Activated T-cell treated with anti-CD3 and anti-CD28 coated beads, Interleukin-2, amount 50 U/mL, for 72 hours (primary cell): ENCODE results near the gene HAUS2. TPM values are rescaled to one million over a fixed set of nuclear protein-coding genes. Genes with fewer than 3 reads are reported as not detected.
A peak's percentile ranks its signal among the peaks of the same experiment; 100 is the strongest.

Experiments
- ATAC-seq, 2 donors: fragments of 150-1000 bp; cut with Tn5 transposase; replicated peaks in 1 of 2; 2 replicates each; pipeline ENCODE4 v1.10.0; 2021; ENCODE audit warnings: moderate library complexity in 2 of 2, mild to moderate bottlenecking in 1 of 2
- DNase-seq, 2 donors: peaks; one replicate each; pipeline ENCODE4 v3.0.0; 2021 to 2022; ENCODE audit warnings: mixed read lengths in 1 of 2
- H3K27ac Mint-ChIP-seq: one replicate; pipeline ENCODE4 v1.8.0; 2022; ENCODE audit warnings: mild to moderate bottlenecking, moderate library complexity, mixed read lengths
- H3K27me3 Mint-ChIP-seq: one replicate; pipeline ENCODE4 v1.8.0; 2022; ENCODE audit warnings: low read depth, mixed read lengths
- H3K36me3 Mint-ChIP-seq, 2 donors: one replicate each; pipeline ENCODE4 v1.8.0; 2022; ENCODE audit warnings: mixed read lengths in 2 of 2, mild to moderate bottlenecking in 1 of 2; ENCODE audit not compliant: insufficient read depth in 2 of 2
- H3K4me1 Mint-ChIP-seq: one replicate; pipeline ENCODE4 v1.8.0; 2022; ENCODE audit warnings: low read depth, mixed read lengths
- H3K4me3 Mint-ChIP-seq, 2 donors: one replicate each; pipeline ENCODE4 v1.8.0; 2022; ENCODE audit warnings: mild to moderate bottlenecking in 2 of 2, mixed read lengths in 2 of 2, moderate library complexity in 2 of 2
- H3K9me3 Mint-ChIP-seq, 2 donors: one replicate each; pipeline ENCODE4 v1.8.0; 2022; ENCODE audit warnings: mixed read lengths in 2 of 2
- total RNA-seq, 2 donors: library from RNA; stranded (reverse); gene quantifications; one replicate each; pipeline ENCODE4 v1.2.3, GENCODE V29; 2022

Gene HAUS2
- total RNA-seq, 2 donors from 2014 or later = 32.1 to 43.6 TPM

- H3K27me3 Mint-ChIP-seq = no peaks in the 10 kb centered on the region
- no peak overlapping the region for H3K4me3 Mint-ChIP-seq
- peaks cover 0 to 3% of the 10 kb centered on the region in 2 donors for H3K9me3 Mint-ChIP-seq
- DNase-seq (no peak), ATAC-seq (no peak)
- peaks cover 0 to 3% of the 10 kb centered on the region in 2 donors for H3K36me3 Mint-ChIP-seq
- peak overlapping the region; percentile 26 for H3K27ac Mint-ChIP-seq
- H3K4me1 Mint-ChIP-seq = peaks cover 53% of the 10 kb centered on the region
Observed at GRCh38 chr15:42603978-42604377, 55.3 kb downstream of the HAUS2 start.

GRCh38 chr15:42604894-42605744, 56.5 kb downstream of the HAUS2 start:
- no peak for ATAC-seq
- Mint-ChIP-seq H3K9me3 (peaks cover 0 to 3% of the 10 kb centered on the region in 2 donors), H3K36me3 (peaks cover 0 to 3% of the 10 kb centered on the region in 2 donors), H3K4me3 (peak overlapping the region; percentile 43 to 55), H3K27ac (peak overlapping the region; percentile 41), H3K4me1 (peaks cover 61% of the 10 kb centered on the region), H3K27me3 (no peaks in the 10 kb centered on the region)
- peak in 1 of 2 donors; percentile 11 for DNase-seq

- peak overlapping the region; percentile 17 to 43 for H3K4me3 Mint-ChIP-seq
- H3K27me3 Mint-ChIP-seq = no peaks in the 10 kb centered on the region
- ATAC-seq (no peak), DNase-seq (no peak)
- H3K36me3 Mint-ChIP-seq = peaks cover 0 to 3% of the 10 kb centered on the region in 2 donors
- H3K4me1 Mint-ChIP-seq = peaks cover 61% of the 10 kb centered on the region
- peaks cover 0 to 3% of the 10 kb centered on the region in 2 donors for H3K9me3 Mint-ChIP-seq
- no peak overlapping the region for H3K27ac Mint-ChIP-seq
Observed at GRCh38 chr15:42605796-42606195, 57.2 kb downstream of the HAUS2 start.

GRCh38 chr15:42608110-42608531, 59.5 kb downstream of the HAUS2 start:
- peak overlapping the region; percentile 5 for H3K27ac Mint-ChIP-seq
- no peaks in the 10 kb centered on the region for H3K9me3 Mint-ChIP-seq
- no peaks in the 10 kb centered on the region for H3K36me3 Mint-ChIP-seq
- H3K27me3 Mint-ChIP-seq = no peaks in the 10 kb centered on the region
- DNase-seq (peak; percentile 64 to 74), ATAC-seq (peak; percentile 74 to 88)
- peak overlapping the region; percentile 62 to 78 for H3K4me3 Mint-ChIP-seq
- H3K4me1 Mint-ChIP-seq = peaks cover 55% of the 10 kb centered on the region

- H3K27ac Mint-ChIP-seq = peak overlapping the region; percentile 84
- peak overlapping the region; percentile 62 to 78 for H3K4me3 Mint-ChIP-seq
- DNase-seq = peak in 1 of 2 donors; percentile 8
- no peaks in the 10 kb centered on the region for H3K27me3 Mint-ChIP-seq
- no peaks in the 10 kb centered on the region for H3K9me3 Mint-ChIP-seq
- H3K36me3 Mint-ChIP-seq = no peaks in the 10 kb centered on the region
- peak; percentile 78 to 87 for ATAC-seq
- H3K4me1 Mint-ChIP-seq = peaks cover 51% of the 10 kb centered on the region
Observed at GRCh38 chr15:42608752-42609488, 60.3 kb downstream of the HAUS2 start.

- H3K4me1 Mint-ChIP-seq = peaks cover 25% of the 10 kb centered on the region
- no peak for DNase-seq
- H3K9me3 Mint-ChIP-seq = no peaks in the 10 kb centered on the region
- ATAC-seq = no peak
- H3K27me3 Mint-ChIP-seq = no peaks in the 10 kb centered on the region
- no peaks in the 10 kb centered on the region for H3K36me3 Mint-ChIP-seq
- no peak overlapping the region for H3K4me3 Mint-ChIP-seq
- no peak overlapping the region for H3K27ac Mint-ChIP-seq
Observed at GRCh38 chr15:42611532-42611931, 62.9 kb downstream of the HAUS2 start.

- H3K4me3 Mint-ChIP-seq = no peak overlapping the region
- ATAC-seq (no peak), DNase-seq (no peak)
- no peak overlapping the region for H3K27ac Mint-ChIP-seq
- no peaks in the 10 kb centered on the region for H3K27me3 Mint-ChIP-seq
- no peaks in the 10 kb centered on the region for H3K36me3 Mint-ChIP-seq
- peaks cover 21% of the 10 kb centered on the region for H3K4me1 Mint-ChIP-seq
- H3K9me3 Mint-ChIP-seq = no peaks in the 10 kb centered on the region
Observed at GRCh38 chr15:42612367-42612912, 63.8 kb downstream of the HAUS2 start.

GRCh38 chr15:42616107-42616506, 67.5 kb downstream of the HAUS2 start:
- no peaks in the 10 kb centered on the region for H3K36me3 Mint-ChIP-seq
- no peak for DNase-seq

More at GRCh38 chr15:42616107-42616506, 67.5 kb downstream of the HAUS2 start:
- H3K4me1 Mint-ChIP-seq = no peaks in the 10 kb centered on the region
- H3K9me3 Mint-ChIP-seq = no peaks in the 10 kb centered on the region
- no peak overlapping the region for H3K4me3 Mint-ChIP-seq
- no peak overlapping the region for H3K27ac Mint-ChIP-seq
- H3K27me3 Mint-ChIP-seq = no peaks in the 10 kb centered on the region
- no peak for ATAC-seq

Other genes starting within 250 kb of the HAUS2 start
- gene CAPN3, start 189.3 kb upstream of the HAUS2 start, total RNA-seq = 1 to 10 TPM; 9.0 to 9.2 TPM
- 10 to 100 TPM; 51.1 to 66.2 TPM for gene ZNF106, start 57.7 kb upstream of the HAUS2 start, total RNA-seq
- gene SNAP23, start 53.2 kb upstream of the HAUS2 start, total RNA-seq = 10 to 100 TPM; 72.0 to 79.7 TPM
- gene LRRC57, start within 50 bp of the HAUS2 start, total RNA-seq = 10 to 100 TPM; 26.2 to 29.3 TPM
- gene STARD9, start 26.8 kb downstream of the HAUS2 start, total RNA-seq = 1 to 10 TPM; 5.1 to 6.3 TPM
- 10 to 100 TPM; 18.2 to 26.0 TPM for gene CDAN1, start 188.3 kb downstream of the HAUS2 start, total RNA-seq